Calu3 (cell line): ENCODE results near the gene HDC. TPM values are rescaled to one million over a fixed set of nuclear protein-coding genes. Genes with fewer than 3 reads are reported as not detected.

Experiments
- BruUV-seq: library from RNA; stranded (reverse); fragments of 400-500 nt; replicated peaks from 2 replicates; lab custom pipeline; 2021; lab: Mats Ljungman, UMichigan
- CTCF ChIA-PET: fragments of 300-600 bp; sonication (Branson Sonifier 250); formaldehyde crosslinking; loops from one replicate; lab custom pipeline; 2022; ENCODE audit warnings: antibody characterized with exemption; lab: Charles Lee
- DNase-seq: peaks from one replicate; pipeline ENCODE4 v3.0.0; 2022
- H3K27ac Mint-ChIP-seq: one replicate; pipeline ENCODE4 v1.8.0; 2022; ENCODE audit warnings: mixed read lengths; ENCODE audit not compliant: unreplicated experiment
- H3K27me3 Mint-ChIP-seq: one replicate; pipeline ENCODE4 v1.8.0; 2022; ENCODE audit warnings: mixed read lengths; ENCODE audit not compliant: unreplicated experiment
- H3K36me3 Mint-ChIP-seq: one replicate; pipeline ENCODE4 v1.8.0; 2022; ENCODE audit warnings: mild to moderate bottlenecking, moderate library complexity, mixed read lengths; ENCODE audit not compliant: insufficient read depth, unreplicated experiment
- H3K4me1 Mint-ChIP-seq: one replicate; pipeline ENCODE4 v1.8.0; 2022; ENCODE audit warnings: mild to moderate bottlenecking, low read depth, mixed read lengths; ENCODE audit not compliant: unreplicated experiment
- H3K4me3 Mint-ChIP-seq: one replicate; pipeline ENCODE4 v1.8.0; 2022; ENCODE audit warnings: mild to moderate bottlenecking, low read depth, moderate library complexity, mixed read lengths; ENCODE audit not compliant: unreplicated experiment
- H3K9me3 Mint-ChIP-seq: one replicate; pipeline ENCODE4 v1.8.0; 2022; ENCODE audit warnings: low read depth, mixed read lengths; ENCODE audit not compliant: unreplicated experiment
- intact Hi-C: fragments of 100-400 bp; cut with micrococcal nuclease; formaldehyde crosslinking; loops from one replicate; pipeline ENCODE4 v1.10.0; 2022; ENCODE audit not compliant: unreplicated experiment
- total RNA-seq: library from RNA; stranded (reverse); gene quantifications from 2 replicates; pipeline ENCODE4 v1.2.3, GENCODE V29; 2022
- TF ChIP-seq, protein P1 (sequence below): fragments of 200-600 bp; IDR thresholded peaks from one replicate; pipeline ENCODE4 v1.8.0; 2022; ENCODE audit warnings: antibody characterized with exemption; ENCODE audit not compliant: unreplicated experiment

Gene HDC
- total RNA-seq, 1 experiment from 2014 or later, result not detected

DNA sequence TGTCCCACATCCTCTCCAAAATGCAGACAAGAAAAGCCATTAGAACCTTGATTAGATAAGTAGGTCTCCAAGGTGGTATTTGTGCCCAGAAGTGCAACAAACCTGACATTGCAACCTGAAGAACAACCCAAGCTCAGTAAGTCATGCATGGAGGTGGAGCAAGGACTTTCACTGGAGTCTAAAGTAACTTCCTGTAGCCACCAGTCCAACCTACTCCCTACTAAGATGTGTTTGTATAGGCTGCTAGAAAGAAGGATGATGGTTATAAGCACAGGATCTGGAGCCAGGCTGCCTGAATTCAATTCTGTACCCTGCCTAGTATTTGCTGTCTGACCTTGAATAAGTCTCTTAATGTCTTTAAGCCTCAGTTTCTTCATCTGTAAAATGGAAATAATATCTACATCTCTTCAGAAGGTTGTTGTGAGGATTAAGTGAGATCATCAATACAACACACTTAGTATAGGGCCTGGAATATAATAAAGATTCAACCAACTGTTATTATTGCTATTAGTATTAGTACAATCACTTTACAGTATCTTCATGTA lies 32.3 kb downstream of the HDC start:
- Mint-ChIP-seq H3K9me3 (no peaks in the 10 kb centered on the region), H3K4me1 (no peaks in the 10 kb centered on the region), H3K27me3 (no peaks in the 10 kb centered on the region), H3K4me3 (no peak overlapping the region), H3K27ac (no peak overlapping the region), H3K36me3 (no peaks in the 10 kb centered on the region)
- CTCF ChIA-PET, result no interaction called here
- intact Hi-C loops, result no loop called here
- TF ChIP-seq, protein P1, sequence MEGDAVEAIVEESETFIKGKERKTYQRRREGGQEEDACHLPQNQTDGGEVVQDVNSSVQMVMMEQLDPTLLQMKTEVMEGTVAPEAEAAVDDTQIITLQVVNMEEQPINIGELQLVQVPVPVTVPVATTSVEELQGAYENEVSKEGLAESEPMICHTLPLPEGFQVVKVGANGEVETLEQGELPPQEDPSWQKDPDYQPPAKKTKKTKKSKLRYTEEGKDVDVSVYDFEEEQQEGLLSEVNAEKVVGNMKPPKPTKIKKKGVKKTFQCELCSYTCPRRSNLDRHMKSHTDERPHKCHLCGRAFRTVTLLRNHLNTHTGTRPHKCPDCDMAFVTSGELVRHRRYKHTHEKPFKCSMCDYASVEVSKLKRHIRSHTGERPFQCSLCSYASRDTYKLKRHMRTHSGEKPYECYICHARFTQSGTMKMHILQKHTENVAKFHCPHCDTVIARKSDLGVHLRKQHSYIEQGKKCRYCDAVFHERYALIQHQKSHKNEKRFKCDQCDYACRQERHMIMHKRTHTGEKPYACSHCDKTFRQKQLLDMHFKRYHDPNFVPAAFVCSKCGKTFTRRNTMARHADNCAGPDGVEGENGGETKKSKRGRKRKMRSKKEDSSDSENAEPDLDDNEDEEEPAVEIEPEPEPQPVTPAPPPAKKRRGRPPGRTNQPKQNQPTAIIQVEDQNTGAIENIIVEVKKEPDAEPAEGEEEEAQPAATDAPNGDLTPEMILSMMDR, result no peak
- BruUV-seq, result no TSS peak
- DNase-seq, result no peak

DNA sequence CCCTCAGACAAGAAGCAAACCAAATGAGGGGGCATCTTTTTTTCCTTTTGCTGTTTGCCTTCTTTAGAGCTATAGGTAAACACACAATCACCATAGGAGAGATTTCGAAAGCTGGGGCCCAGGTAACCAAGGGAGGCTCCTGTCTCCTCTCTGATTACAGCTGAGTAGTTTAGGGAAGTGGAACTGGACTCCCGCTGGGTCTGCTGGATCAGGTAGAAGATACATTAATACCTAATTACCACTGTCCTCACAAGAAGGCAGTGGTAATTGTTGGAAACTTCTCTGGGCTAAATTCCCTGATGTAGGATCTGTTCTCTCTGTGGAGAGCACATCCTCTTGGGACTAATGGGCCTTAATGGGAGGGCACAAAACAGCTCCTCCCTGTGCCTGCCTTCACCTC lies 32.7 kb downstream of the HDC start:
- Mint-ChIP-seq H3K4me3 (no peak overlapping the region), H3K36me3 (no peaks in the 10 kb centered on the region), H3K27me3 (no peaks in the 10 kb centered on the region), H3K9me3 (no peaks in the 10 kb centered on the region), H3K27ac (no peak overlapping the region), H3K4me1 (no peaks in the 10 kb centered on the region)
- intact Hi-C loops, result no loop called here
- TF ChIP-seq, protein P1, result no peak
- CTCF ChIA-PET, result no interaction called here
- BruUV-seq, result no TSS peak
- no peak for DNase-seq

DNA sequence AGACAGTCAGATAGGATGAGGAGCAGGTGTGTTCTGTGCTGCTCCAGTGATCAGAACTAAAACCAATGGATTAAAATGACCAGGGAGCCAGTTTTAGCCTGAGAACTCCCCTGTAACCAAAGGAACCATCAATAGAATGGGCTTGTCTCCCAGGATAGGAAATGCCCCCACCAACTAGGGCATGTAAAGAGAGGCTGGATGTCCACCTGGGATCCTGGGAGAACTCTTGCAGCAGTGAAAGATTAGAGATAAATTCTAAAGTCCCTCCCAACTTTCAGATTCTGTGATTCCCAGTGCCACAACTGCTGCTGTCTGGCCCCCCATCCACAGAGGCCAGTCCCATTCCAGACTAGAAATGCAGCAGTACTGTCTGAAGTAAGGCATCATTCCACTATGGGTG lies 33.8 kb downstream of the HDC start:
- Mint-ChIP-seq H3K9me3 (no peaks in the 10 kb centered on the region), H3K27ac (no peak overlapping the region), H3K27me3 (no peaks in the 10 kb centered on the region), H3K36me3 (no peaks in the 10 kb centered on the region), H3K4me1 (no peaks in the 10 kb centered on the region), H3K4me3 (no peak overlapping the region)
- CTCF ChIA-PET, result no interaction called here
- BruUV-seq, result no TSS peak
- intact Hi-C loops, result no loop called here
- DNase-seq, result no peak
- TF ChIP-seq, protein P1, result no peak

DNA sequence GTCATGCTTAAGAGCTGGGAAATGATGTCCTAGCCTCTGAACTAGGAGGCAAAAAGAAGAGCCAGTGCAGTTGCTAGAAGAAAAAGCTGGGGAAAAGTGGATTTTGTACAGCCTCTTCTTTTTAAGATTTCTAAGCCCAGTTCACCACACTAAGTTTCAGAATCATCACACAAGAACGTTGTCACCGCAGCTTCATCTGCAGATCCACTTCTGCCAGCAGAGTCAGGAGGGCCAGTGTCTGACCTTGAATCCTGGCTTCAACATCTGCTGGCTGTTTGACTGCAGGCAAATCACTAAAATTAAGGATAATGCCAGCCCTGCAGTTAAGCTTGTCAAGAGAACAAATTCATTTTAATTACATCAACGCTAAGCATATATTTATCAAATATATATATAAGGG lies 36.2 kb downstream of the HDC start:
- TF ChIP-seq, protein P1, result no peak
- H3K27me3 Mint-ChIP-seq, result no peaks in the 10 kb centered on the region
- CTCF ChIA-PET, result no interaction called here
- H3K4me1 Mint-ChIP-seq, result no peaks in the 10 kb centered on the region
- H3K9me3 Mint-ChIP-seq, result no peaks in the 10 kb centered on the region
- no peaks in the 10 kb centered on the region for H3K36me3 Mint-ChIP-seq
- no peak overlapping the region for H3K4me3 Mint-ChIP-seq
- BruUV-seq, result no TSS peak
- no peak for DNase-seq
- H3K27ac Mint-ChIP-seq, result no peak overlapping the region
- intact Hi-C loops, result no loop called here
